Natural killer cell (primary cell): ENCODE data around the gene MB. TPM values are rescaled to one million over a fixed set of nuclear protein-coding genes. Genes with fewer than 3 reads are reported as not detected.

Experiments used
- ATAC-seq, 3 donors: fragments of 150-1000 bp in 2 of 3; fragments of 200-7000 bp in 1 of 3; cut with Tn5 transposase; 1 replicate in 1 of 3; 2 replicates in 2 of 3; pipeline ENCODE4 v1.10.0; 2021; ENCODE audit warnings: mild to moderate bottlenecking in 2 of 3, moderate library complexity in 2 of 3
- DNase-seq, 2 donors: peaks; one replicate each; pipeline versions ENCODE4 v3.0.0 to v3.0.0-alpha.2; 2013 to 2021; ENCODE audit warnings: mixed read lengths in 1 of 2
- H3K27ac ChIP-seq: one replicate; pipeline ENCODE4 v1.5.1; 2013; ENCODE audit warnings: mild to moderate bottlenecking, low read length
- H3K27me3 ChIP-seq: one replicate; pipeline ENCODE4 v1.6.1; 2013; ENCODE audit warnings: low read length; ENCODE audit not compliant: control insufficient read depth, insufficient read depth
- H3K36me3 ChIP-seq: one replicate; pipeline ENCODE4 v1.6.1; 2013; ENCODE audit warnings: low read length; ENCODE audit not compliant: control insufficient read depth, insufficient read depth
- H3K4me1 ChIP-seq: one replicate; pipeline ENCODE4 v1.6.1; 2013; ENCODE audit warnings: low read length; ENCODE audit not compliant: control insufficient read depth, insufficient read depth
- H3K4me3 ChIP-seq: one replicate; pipeline ENCODE4 v1.5.1; 2013; ENCODE audit warnings: low read length
- H3K9me3 ChIP-seq: one replicate; pipeline ENCODE4 v1.6.1; 2013; ENCODE audit warnings: low read length; ENCODE audit not compliant: control insufficient read depth, insufficient read depth
- H3K27ac Mint-ChIP-seq, 2 donors: one replicate each; pipeline ENCODE4 v1.8.0; 2022; ENCODE audit warnings: mild to moderate bottlenecking in 2 of 2, mixed read lengths in 2 of 2, moderate library complexity in 1 of 2
- H3K27me3 Mint-ChIP-seq, 2 donors: one replicate each; pipeline ENCODE4 v1.8.0; 2022; ENCODE audit warnings: low read depth in 2 of 2, mixed read lengths in 2 of 2
- H3K36me3 Mint-ChIP-seq: one replicate; pipeline ENCODE4 v1.8.0; 2022; ENCODE audit warnings: mixed read lengths
- H3K4me1 Mint-ChIP-seq, 2 donors: one replicate each; pipeline ENCODE4 v1.8.0; 2022; ENCODE audit warnings: mixed read lengths in 2 of 2
- H3K4me3 Mint-ChIP-seq: one replicate; pipeline ENCODE4 v1.8.0; 2022; ENCODE audit warnings: mild to moderate bottlenecking, moderate library complexity, mixed read lengths
- H3K9me3 Mint-ChIP-seq, 2 donors: one replicate each; pipeline ENCODE4 v1.8.0; 2022; ENCODE audit warnings: mixed read lengths in 2 of 2
- WGBS: methylation state at CpG from one replicate; pipeline ENCODE4 v1.1.7; 2013; ENCODE audit warnings: missing lambda C conversion rate; ENCODE audit not compliant: insufficient coverage; 5-methylcytosine and 5-hydroxymethylcytosine counted together
- intact Hi-C: fragments of 100-400 bp; cut with micrococcal nuclease; formaldehyde crosslinking; loops from one replicate; pipeline ENCODE4 v1.14.2; 2022
- total RNA-seq, 4 donors: library from RNA; stranded (reverse); fragments of 120-200 nt in 1 of 4; gene quantifications; one replicate each; pipeline versions ENCODE4 v1.2.3 to v1.2.4, GENCODE V29; 2013 to 2022
- TF ChIP-seq, protein P1 (sequence below): fragments of 200-600 bp; IDR thresholded peaks from one replicate; pipeline ENCODE4 v1.8.0; 2022; ENCODE audit warnings: antibody characterized with exemption

Gene MB
- total RNA-seq, 3 donors from 2014 or later (not counting 1 experiment from before 2014, with no cell fraction given), result not detected

DNA sequence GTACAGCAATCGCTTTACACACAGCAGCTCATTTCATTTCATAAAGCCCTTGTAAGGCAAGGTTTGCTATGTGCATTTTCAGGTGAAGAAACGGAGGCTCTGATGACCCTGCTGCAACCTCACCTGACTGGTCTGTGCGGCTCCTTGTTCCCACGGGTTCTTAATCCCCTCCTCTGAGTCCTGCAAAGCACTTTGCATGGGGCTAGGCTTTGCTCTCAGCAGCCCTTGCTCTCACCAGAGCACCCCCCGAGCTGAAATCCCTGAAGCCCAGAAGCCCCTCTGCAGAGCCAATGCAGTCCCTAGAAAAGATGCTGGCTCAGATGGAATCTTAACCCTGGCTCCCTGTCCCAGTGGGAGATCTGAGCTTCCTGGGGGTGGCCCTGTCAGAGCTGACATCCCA is 20.1 kb upstream of the MB start:
- Histone ChIP-seq H3K27me3 (no peaks in the 10 kb centered on the region), H3K4me3 (no peak overlapping the region), H3K36me3 (no peaks in the 10 kb centered on the region), H3K4me1 (no peaks in the 10 kb centered on the region), H3K9me3 (no peaks in the 10 kb centered on the region), H3K27ac (no peak overlapping the region)
- Mint-ChIP-seq H3K27me3 (peaks cover 0 to 8% of the 10 kb centered on the region in 2 donors), H3K4me1 (peaks cover 0 to 12% of the 10 kb centered on the region in 2 donors), H3K9me3 (no peaks in the 10 kb centered on the region), H3K36me3 (no peaks in the 10 kb centered on the region), H3K4me3 (no peak overlapping the region), H3K27ac (no peak overlapping the region)
- ATAC-seq, result no peak
- no peak for DNase-seq
- WGBS, result 88% methylated on average over 5 of the region's 5 CpGs
- TF ChIP-seq, protein P1, sequence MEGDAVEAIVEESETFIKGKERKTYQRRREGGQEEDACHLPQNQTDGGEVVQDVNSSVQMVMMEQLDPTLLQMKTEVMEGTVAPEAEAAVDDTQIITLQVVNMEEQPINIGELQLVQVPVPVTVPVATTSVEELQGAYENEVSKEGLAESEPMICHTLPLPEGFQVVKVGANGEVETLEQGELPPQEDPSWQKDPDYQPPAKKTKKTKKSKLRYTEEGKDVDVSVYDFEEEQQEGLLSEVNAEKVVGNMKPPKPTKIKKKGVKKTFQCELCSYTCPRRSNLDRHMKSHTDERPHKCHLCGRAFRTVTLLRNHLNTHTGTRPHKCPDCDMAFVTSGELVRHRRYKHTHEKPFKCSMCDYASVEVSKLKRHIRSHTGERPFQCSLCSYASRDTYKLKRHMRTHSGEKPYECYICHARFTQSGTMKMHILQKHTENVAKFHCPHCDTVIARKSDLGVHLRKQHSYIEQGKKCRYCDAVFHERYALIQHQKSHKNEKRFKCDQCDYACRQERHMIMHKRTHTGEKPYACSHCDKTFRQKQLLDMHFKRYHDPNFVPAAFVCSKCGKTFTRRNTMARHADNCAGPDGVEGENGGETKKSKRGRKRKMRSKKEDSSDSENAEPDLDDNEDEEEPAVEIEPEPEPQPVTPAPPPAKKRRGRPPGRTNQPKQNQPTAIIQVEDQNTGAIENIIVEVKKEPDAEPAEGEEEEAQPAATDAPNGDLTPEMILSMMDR, result no peak
- intact Hi-C loops, result no loop called here

GRCh38 chr22:35634943-35635540 is 17.9 kb upstream of the MB start:
- Mint-ChIP-seq H3K27ac (no peak overlapping the region), H3K9me3 (no peaks in the 10 kb centered on the region), H3K27me3 (peaks cover 0 to 8% of the 10 kb centered on the region in 2 donors), H3K4me3 (no peak overlapping the region), H3K36me3 (no peaks in the 10 kb centered on the region), H3K4me1 (peaks cover 0 to 13% of the 10 kb centered on the region in 2 donors)
- TF ChIP-seq, protein P1, result no peak
- H3K4me1 ChIP-seq, result peaks cover 4% of the 10 kb centered on the region
- ATAC-seq (no peak), DNase-seq (no peak)
- H3K27ac ChIP-seq, result no peak overlapping the region
- whole genome bisulfite sequencing, result 90% methylated on average over 2 of the region's 3 CpGs
- intact Hi-C loops, result no loop called here
- no peaks in the 10 kb centered on the region for H3K9me3 ChIP-seq
- no peak overlapping the region for H3K4me3 ChIP-seq
- no peaks in the 10 kb centered on the region for H3K36me3 ChIP-seq
- H3K27me3 ChIP-seq, result no peaks in the 10 kb centered on the region

DNA sequence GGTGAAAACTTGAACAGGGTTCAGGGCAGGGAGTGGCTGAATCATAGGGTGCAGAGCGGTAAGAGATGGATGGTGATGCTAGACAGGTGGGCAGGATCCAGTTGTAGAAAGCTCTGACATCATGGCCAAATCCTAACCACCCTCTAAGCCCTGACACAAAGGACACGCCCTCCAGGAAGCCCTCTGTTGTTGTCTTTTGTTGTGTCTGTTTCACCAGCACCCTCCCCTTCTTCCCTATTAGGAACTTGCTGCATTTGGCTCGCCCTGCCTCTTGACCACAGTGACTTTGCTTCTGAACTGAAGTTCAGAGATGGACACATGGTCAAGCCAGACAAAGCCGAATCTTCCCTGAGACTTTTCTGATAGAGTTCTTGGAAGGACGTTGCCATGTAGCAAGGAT is 16.9 kb upstream of the MB start:
- H3K4me3 Mint-ChIP-seq, result no peak overlapping the region
- intact Hi-C loops, result no loop called here
- Histone ChIP-seq H3K27me3 (no peaks in the 10 kb centered on the region), H3K4me1 (peaks cover 12% of the 10 kb centered on the region), H3K36me3 (no peaks in the 10 kb centered on the region), H3K9me3 (no peaks in the 10 kb centered on the region), H3K27ac (no peak overlapping the region), H3K4me3 (no peak overlapping the region)
- DNase-seq (no peak), ATAC-seq (no peak)
- peaks cover 7 to 22% of the 10 kb centered on the region in 2 donors for H3K4me1 Mint-ChIP-seq
- H3K9me3 Mint-ChIP-seq, result no peaks in the 10 kb centered on the region
- WGBS, result 68% methylated on average over 5 of the region's 5 CpGs
- no peak overlapping the region for H3K27ac Mint-ChIP-seq
- peaks cover 0 to 8% of the 10 kb centered on the region in 2 donors for H3K27me3 Mint-ChIP-seq
- no peaks in the 10 kb centered on the region for H3K36me3 Mint-ChIP-seq
- TF ChIP-seq, protein P1, result no peak

DNA sequence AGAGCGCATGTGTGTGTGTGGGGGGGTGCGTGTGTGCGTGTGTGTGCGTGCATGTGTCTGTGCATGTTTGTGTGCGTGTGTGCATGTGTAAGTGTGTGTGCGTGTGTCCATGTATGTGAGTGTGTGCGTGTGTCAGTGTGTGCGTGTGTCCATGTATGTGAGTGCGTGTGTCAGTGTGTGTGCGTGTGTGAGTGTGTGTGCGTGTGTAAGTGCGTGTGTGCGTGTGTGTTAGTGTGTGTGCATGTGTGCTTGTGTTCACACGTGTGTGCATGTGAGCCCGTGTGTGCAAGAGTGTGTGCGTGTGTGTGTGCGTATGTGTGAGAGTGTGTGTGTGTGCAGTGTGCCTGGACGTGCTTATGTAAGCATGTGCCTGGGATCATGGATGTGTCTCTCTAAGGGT is 16.4 kb upstream of the MB start:
- no peaks in the 10 kb centered on the region for H3K36me3 Mint-ChIP-seq
- Histone ChIP-seq H3K4me1 (peaks cover 12% of the 10 kb centered on the region), H3K27me3 (no peaks in the 10 kb centered on the region), H3K4me3 (no peak overlapping the region), H3K9me3 (no peaks in the 10 kb centered on the region), H3K27ac (no peak overlapping the region), H3K36me3 (no peaks in the 10 kb centered on the region)
- no peak overlapping the region for H3K4me3 Mint-ChIP-seq
- H3K4me1 Mint-ChIP-seq, result peaks cover 7 to 24% of the 10 kb centered on the region in 2 donors
- peak overlapping the region in 1 of 2 donors; percentile 19 for H3K27ac Mint-ChIP-seq
- DNase-seq (no peak), ATAC-seq (no peak)
- TF ChIP-seq, protein P1, result no peak
- peaks cover 0 to 5% of the 10 kb centered on the region in 2 donors for H3K27me3 Mint-ChIP-seq
- 96% methylated on average over 18 of the region's 18 CpGs for whole genome bisulfite sequencing
- intact Hi-C loops, result no loop called here
- no peaks in the 10 kb centered on the region for H3K9me3 Mint-ChIP-seq
